Gastrocnemius medialis (tissue), 4 donors: ENCODE data around the gene GUCY1A1.

Source experiments
- CTCF ChIP-seq, 5 experiments: fragments of 450-650 bp in 3 of 5; fragments of 200-600 bp in 2 of 5; sonication (generic) in 2 of 5; IDR thresholded peaks in 4 of 5; conservative IDR thresholded peaks in 1 of 5; 1 replicate in 4 of 5; 2 replicates in 1 of 5; pipeline ENCODE4 v1.5.1; 2016 to 2019; ENCODE audit warnings: antibody characterized with exemption in 5 of 5, mild to moderate bottlenecking in 3 of 5, moderate library complexity in 3 of 5
- POLR2A ChIP-seq, 2 donors: fragments of 450-650 bp; IDR thresholded peaks; one replicate each; pipeline ENCODE4 v1.6.1; 2017; ENCODE audit warnings: antibody characterized with exemption in 2 of 2, mild to moderate bottlenecking in 2 of 2, moderate library complexity in 2 of 2

GRCh38 chr4:155768370-155768769 is 101.7 kb downstream of the GUCY1A1 start:
- TF ChIP-seq CTCF (IDR thresholded peaks at IDR 0.05 in 4 of 5, conservative IDR thresholded peaks at IDR 0.05 in 1 of 5) (no peak), POLR2A (IDR thresholded peaks at IDR 0.05) (no peak)
